ENCODE results near the gene RASAL3.

The RASAL3 gene

GRCh38 chr19:15471639-15472101 lies 7.3 kb upstream of the RASAL3 start:
- TF ChIP-seq CTCF (IDR thresholded peaks at IDR 0.05; ENCODE audit: insufficient read depth, low read depth, low read length, missing control alignments), result no peak
- DNase-seq (ENCODE audit: low read depth), result no peak

GRCh38 chr19:15469513-15470297 lies 5.4 kb upstream of the RASAL3 start:
- H3K4me3 ChIP-seq (ENCODE audit: low read length), result no peak overlapping the region
- TF ChIP-seq CTCF (IDR thresholded peaks at IDR 0.05; ENCODE audit: insufficient read depth, low read depth, low read length, missing control alignments), result no peak
- no peak for DNase-seq (ENCODE audit: low read depth)

More at GRCh38 chr19:15471639-15472101, 7.3 kb upstream of the RASAL3 start:
- no peak overlapping the region for H3K4me3 ChIP-seq (ENCODE audit: low read length)

GRCh38 chr19:15468675-15469512 lies 4.5 kb upstream of the RASAL3 start:
- no peak for TF ChIP-seq CTCF (IDR thresholded peaks at IDR 0.05; ENCODE audit: insufficient read depth, low read depth, low read length, missing control alignments)
- DNase-seq (ENCODE audit: low read depth), result no peak
- H3K4me3 ChIP-seq (ENCODE audit: low read length), result no peak overlapping the region

GRCh38 chr19:15467734-15468214 lies 3.4 kb upstream of the RASAL3 start:
- no peak for TF ChIP-seq CTCF (IDR thresholded peaks at IDR 0.05; ENCODE audit: insufficient read depth, low read depth, low read length, missing control alignments)
- no peak overlapping the region for H3K4me3 ChIP-seq (ENCODE audit: low read length)
- no peak for DNase-seq (ENCODE audit: low read depth)

GRCh38 chr19:15466851-15467733 lies 2.7 kb upstream of the RASAL3 start:
- H3K4me3 ChIP-seq (ENCODE audit: low read length), result no peak overlapping the region
- no peak for TF ChIP-seq CTCF (IDR thresholded peaks at IDR 0.05; ENCODE audit: insufficient read depth, low read depth, low read length, missing control alignments)
- peak; percentile 30 for DNase-seq (ENCODE audit: low read depth)

- no peak overlapping the region for H3K4me3 ChIP-seq (ENCODE audit: low read length)
Observed at GRCh38 chr19:15463861-15464371, 428 bp downstream of the RASAL3 start.

More at GRCh38 chr19:15463861-15464371, 428 bp downstream of the RASAL3 start:
- DNase-seq (ENCODE audit: low read depth), result no peak
- TF ChIP-seq CTCF (IDR thresholded peaks at IDR 0.05; ENCODE audit: insufficient read depth, low read depth, low read length, missing control alignments), result no peak
